Astrocyte (in vitro differentiated cells and primary cell): ENCODE data around the gene DCANP1.

ENCODE experiments used
- EZH2 ChIP-seq: IDR thresholded peaks from 2 replicates; pipeline ENCODE4 v1.6.1; 2012; ENCODE audit warnings: mild to moderate bottlenecking, low read length, inconsistent platforms; ENCODE audit not compliant: insufficient read depth
- TF ChIP-seq, protein P1 (sequence below): IDR thresholded peaks from 2 replicates; pipeline ENCODE4 v1.5.1; 2011; ENCODE audit warnings: low read depth, mild to moderate bottlenecking, inconsistent platforms, low read length, moderate library complexity; ENCODE audit not compliant: insufficient read depth

DNA sequence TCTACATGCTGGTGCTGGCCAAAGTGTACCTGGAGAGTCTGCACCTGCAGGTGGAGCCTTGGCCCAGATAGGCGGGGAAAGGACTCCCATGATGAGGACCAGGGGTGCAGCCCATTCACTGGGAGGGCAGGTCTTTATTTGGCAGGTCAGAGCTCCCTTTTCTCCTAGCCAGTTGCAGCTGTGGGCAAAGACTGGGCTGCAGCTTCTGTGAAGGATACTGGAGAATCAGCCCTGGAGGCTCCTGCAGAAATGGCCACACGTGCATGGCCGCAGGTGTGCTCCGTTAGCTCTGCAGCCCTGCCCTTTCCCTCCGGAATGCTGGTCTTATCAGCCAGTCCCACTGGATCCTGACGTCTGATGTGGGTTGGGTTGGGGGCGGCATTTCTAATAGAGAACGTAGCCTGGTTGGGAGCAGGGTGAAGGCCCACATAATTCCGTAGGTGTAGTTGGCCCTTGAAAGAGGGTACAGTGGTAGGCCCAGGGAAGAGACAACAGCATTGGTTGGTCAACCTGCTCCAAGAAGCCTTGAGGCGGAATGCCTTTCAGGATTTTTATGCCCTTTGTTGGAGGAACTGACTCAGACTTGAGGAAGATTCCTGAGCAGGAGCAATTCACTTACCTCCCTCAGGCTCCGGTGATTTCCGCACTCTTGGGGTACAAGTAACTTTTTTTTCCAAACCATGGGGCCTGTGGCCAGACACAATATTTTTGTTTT, 27.0 kb upstream of the DCANP1 start:
- TF ChIP-seq EZH2 = no peak
- TF ChIP-seq, protein P1, sequence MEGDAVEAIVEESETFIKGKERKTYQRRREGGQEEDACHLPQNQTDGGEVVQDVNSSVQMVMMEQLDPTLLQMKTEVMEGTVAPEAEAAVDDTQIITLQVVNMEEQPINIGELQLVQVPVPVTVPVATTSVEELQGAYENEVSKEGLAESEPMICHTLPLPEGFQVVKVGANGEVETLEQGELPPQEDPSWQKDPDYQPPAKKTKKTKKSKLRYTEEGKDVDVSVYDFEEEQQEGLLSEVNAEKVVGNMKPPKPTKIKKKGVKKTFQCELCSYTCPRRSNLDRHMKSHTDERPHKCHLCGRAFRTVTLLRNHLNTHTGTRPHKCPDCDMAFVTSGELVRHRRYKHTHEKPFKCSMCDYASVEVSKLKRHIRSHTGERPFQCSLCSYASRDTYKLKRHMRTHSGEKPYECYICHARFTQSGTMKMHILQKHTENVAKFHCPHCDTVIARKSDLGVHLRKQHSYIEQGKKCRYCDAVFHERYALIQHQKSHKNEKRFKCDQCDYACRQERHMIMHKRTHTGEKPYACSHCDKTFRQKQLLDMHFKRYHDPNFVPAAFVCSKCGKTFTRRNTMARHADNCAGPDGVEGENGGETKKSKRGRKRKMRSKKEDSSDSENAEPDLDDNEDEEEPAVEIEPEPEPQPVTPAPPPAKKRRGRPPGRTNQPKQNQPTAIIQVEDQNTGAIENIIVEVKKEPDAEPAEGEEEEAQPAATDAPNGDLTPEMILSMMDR = no peak
